Esophagus squamous epithelium (tissue), 5 donors: Measurements from ENCODE around the gene OR9G4. TPM values are rescaled to one million over a fixed set of nuclear protein-coding genes. Genes with fewer than 3 reads are reported as not detected.

Experiments used
- DNase-seq: peaks from one replicate; lab custom pipeline; 2025; lab: John Stamatoyannopoulos, UW
- H3K27ac ChIP-seq, 4 donors: fragments of 200-600 bp; sonication (generic); one replicate each; pipeline ENCODE4 v1.5.1; 2016 to 2019; ENCODE audit warnings: mild to moderate bottlenecking in 1 of 4
- H3K27me3 ChIP-seq, 4 donors: fragments of 200-600 bp; sonication (generic); 1 replicate in 3 of 4; 2 replicates in 1 of 4; pipeline versions ENCODE4 v1.5.1 to v1.6.0; 2017 to 2021; ENCODE audit warnings: antibody characterized with exemption in 1 of 4
- H3K36me3 ChIP-seq, 3 donors: fragments of 200-600 bp; sonication (generic); one replicate each; pipeline ENCODE4 v1.5.1; 2016 to 2019
- H3K4me1 ChIP-seq, 3 donors: fragments of 200-600 bp; sonication (generic); one replicate each; pipeline ENCODE4 v1.5.1; 2017 to 2019
- H3K4me3 ChIP-seq, 4 donors: fragments of 200-600 bp; sonication (generic); 1 replicate in 3 of 4; 2 replicates in 1 of 4; pipeline ENCODE4 v1.5.1; 2016 to 2019; ENCODE audit warnings: mild to moderate bottlenecking in 2 of 4, moderate library complexity in 1 of 4
- H3K9me3 ChIP-seq, 3 donors: fragments of 200-600 bp; sonication (generic); one replicate each; pipeline ENCODE4 v1.5.1; 2016 to 2019
- CTCF ChIP-seq, 6 experiments: fragments of 450-650 bp in 4 of 6; fragments of 200-600 bp in 2 of 6; sonication (generic) in 2 of 6; IDR thresholded peaks; one replicate each; pipeline ENCODE4 v1.5.1; 2016 to 2019; ENCODE audit warnings: antibody characterized with exemption in 6 of 6, mild to moderate bottlenecking in 4 of 6, moderate library complexity in 4 of 6
- POLR2A ChIP-seq, 4 donors: fragments of 450-650 bp; IDR thresholded peaks; one replicate each; pipeline ENCODE4 v1.6.1; 2017; ENCODE audit warnings: antibody characterized with exemption in 4 of 4, mild to moderate bottlenecking in 4 of 4, moderate library complexity in 3 of 4
- WGBS, 2 donors: methylation state at CpG; one replicate each; pipeline ENCODE4 v1.1.5; 2018; 5-methylcytosine and 5-hydroxymethylcytosine counted together
- intact Hi-C: fragments of 100-400 bp; cut with DNase I; formaldehyde crosslinking; loops from one replicate; pipeline ENCODE4 v1.15.0; 2022
- total RNA-seq, 4 donors: library from RNA; depleted of rRNA; stranded (reverse); fragments of >200 nt; gene quantifications; one replicate each; pipeline ENCODE4 v1.1.0, GENCODE V29; 2016
- donor health status: DM: yes; HTN: yes; CAD: no.

Gene OR9G4
- total RNA-seq, 4 donors from 2014 or later = not detected

- intact Hi-C loops = no loop called here
- Histone ChIP-seq H3K27me3 (no peaks in the 10 kb centered on the region), H3K27ac (no peak overlapping the region), H3K9me3 (no peaks in the 10 kb centered on the region), H3K36me3 (no peaks in the 10 kb centered on the region), H3K4me1 (no peaks in the 10 kb centered on the region), H3K4me3 (no peak overlapping the region)
- no peak for TF ChIP-seq CTCF (IDR thresholded peaks at IDR 0.05)
- TF ChIP-seq POLR2A (IDR thresholded peaks at IDR 0.05) = no peak
- 89 to 91% methylated on average over 5 of the region's 5 CpGs for WGBS, 2 donors
- DNase-seq = no peak
Observed at GRCh38 chr11:56751480-56751879, 3.0 kb upstream of the OR9G4 start.

GRCh38 chr11:56750190-56750589 is 1.7 kb upstream of the OR9G4 start:
- no peaks in the 10 kb centered on the region for H3K27me3 ChIP-seq
- no peaks in the 10 kb centered on the region for H3K9me3 ChIP-seq
- 80% methylated on average over 5 of the region's 5 CpGs for WGBS, 2 donors
- no peaks in the 10 kb centered on the region for H3K36me3 ChIP-seq
- no peak for DNase-seq
- no peak overlapping the region for H3K4me3 ChIP-seq
- no peaks in the 10 kb centered on the region for H3K4me1 ChIP-seq
- TF ChIP-seq CTCF (IDR thresholded peaks at IDR 0.05) (no peak), POLR2A (IDR thresholded peaks at IDR 0.05) (no peak)
- intact Hi-C loops = no loop called here
- H3K27ac ChIP-seq = no peak overlapping the region

- H3K9me3 ChIP-seq = no peaks in the 10 kb centered on the region
- H3K4me3 ChIP-seq = no peak overlapping the region
- intact Hi-C loops = no loop called here
- no peaks in the 10 kb centered on the region for H3K27me3 ChIP-seq
- no peak for DNase-seq
- TF ChIP-seq CTCF (IDR thresholded peaks at IDR 0.05) (no peak), POLR2A (IDR thresholded peaks at IDR 0.05) (no peak)
- 77 to 82% methylated on average over 4 of the region's 4 CpGs for WGBS, 2 donors
- H3K36me3 ChIP-seq = no peaks in the 10 kb centered on the region
- H3K27ac ChIP-seq = no peak overlapping the region
- no peaks in the 10 kb centered on the region for H3K4me1 ChIP-seq
Observed at GRCh38 chr11:56740886-56741285, 7.6 kb downstream of the OR9G4 start.

GRCh38 chr11:56740107-56740506 is 8.4 kb downstream of the OR9G4 start:
- no peaks in the 10 kb centered on the region for H3K27me3 ChIP-seq
- no peak overlapping the region for H3K27ac ChIP-seq
- 73 to 79% methylated on average over 3 of the region's 3 CpGs for WGBS, 2 donors
- no peak overlapping the region for H3K4me3 ChIP-seq
- intact Hi-C loops = no loop called here
- TF ChIP-seq CTCF (IDR thresholded peaks at IDR 0.05) (no peak), POLR2A (IDR thresholded peaks at IDR 0.05) (no peak)
- no peaks in the 10 kb centered on the region for H3K4me1 ChIP-seq
- no peaks in the 10 kb centered on the region for H3K9me3 ChIP-seq
- DNase-seq = no peak
- no peaks in the 10 kb centered on the region for H3K36me3 ChIP-seq

- DNase-seq = no peak
- intact Hi-C loops = no loop called here
- TF ChIP-seq POLR2A (IDR thresholded peaks at IDR 0.05) = no peak
- no peak for TF ChIP-seq CTCF (IDR thresholded peaks at IDR 0.05)
- Histone ChIP-seq H3K4me1 (no peaks in the 10 kb centered on the region), H3K4me3 (no peak overlapping the region), H3K9me3 (no peaks in the 10 kb centered on the region), H3K27me3 (no peaks in the 10 kb centered on the region), H3K36me3 (no peaks in the 10 kb centered on the region), H3K27ac (no peak overlapping the region)
- WGBS, 2 donors = 51 to 70% methylated on average over 4 of the region's 4 CpGs
Observed at GRCh38 chr11:56720513-56720912, 28.0 kb downstream of the OR9G4 start.
